Pancreas (tissue), 10 donors: ENCODE measurements around the gene TTLL7. TPM values are rescaled to one million over a fixed set of nuclear protein-coding genes. Genes with fewer than 3 reads are reported as not detected.
A peak's percentile ranks its signal among the peaks of the same experiment; 100 is the strongest.

Experiments used
- ATAC-seq, 4 donors: fragments of 200-7000 bp; cut with Tn5 transposase; one replicate each; pipeline versions ENCODE4 v1.8.0 to v1.9.1; 2020; ENCODE audit warnings: mild to moderate bottlenecking in 4 of 4, moderate library complexity in 4 of 4
- DNase-seq, 6 donors: peaks; one replicate each; pipeline ENCODE4 v3.0.0-alpha.2; 2020
- FAIRE-seq: peaks from 2 replicates; lab custom pipeline; 2012; peaks lifted over from hg19 to GRCh38; lab: Jason Lieb, UNC
- H3K27ac ChIP-seq, 4 donors: fragments of 200-600 bp; sonication (generic); 1 replicate in 3 of 4; 2 replicates in 1 of 4; pipeline versions ENCODE4 v1.5.0 to v1.8.0; 2020
- H3K27me3 ChIP-seq, 4 donors: fragments of 200-600 bp; one replicate each; pipeline ENCODE4 v1.8.0; 2021
- H3K36me3 ChIP-seq, 3 donors: fragments of 200-600 bp; sonication (generic) in 1 of 3; one replicate each; pipeline versions ENCODE4 v1.5.0 to v1.8.0; 2020 to 2021
- H3K4me1 ChIP-seq, 3 donors: fragments of 200-600 bp; one replicate each; pipeline ENCODE4 v1.8.0; 2021
- H3K4me3 ChIP-seq, 4 donors: fragments of 200-600 bp; sonication (generic) in 2 of 4; one replicate each; pipeline versions ENCODE4 v1.5.0 to v1.8.0; 2020 to 2021
- H3K9me3 ChIP-seq, 4 donors: fragments of 200-600 bp; one replicate each; pipeline ENCODE4 v1.8.0; 2021
- WGBS, 2 donors: extraction: QIAGEN DNeasy Blood & Tissue Kit; methylation state at CpG; one replicate each; pipeline ENCODE4 v1.1.7; 2013; 5-methylcytosine and 5-hydroxymethylcytosine counted together
- intact Hi-C, 3 donors: fragments of 100-400 bp; cut with DNase I; formaldehyde crosslinking; loops; one replicate each; pipeline versions ENCODE4 v1.11.1 to v1.14.2; 2022
- polyA plus RNA-seq, 2 donors: library from polyadenylated mRNA; stranded (reverse); fragments of 200-250 nt; gene quantifications; one replicate each; pipeline ENCODE4 v1.2.3, GENCODE V29; 2013
- total RNA-seq, 6 donors: library from RNA; stranded (reverse); fragmentation: NEBNext Ultra II Directional in 4 of 6; extraction: Animal tissue kit (Norgen Biotek cat#: 25700) in 4 of 6; gene quantifications; one replicate each; pipeline versions ENCODE4 v1.2.1 to v1.2.4, GENCODE V29; 2021 to 2023
- TF ChIP-seq, protein P1 (sequence below), 4 donors: fragments of 200-600 bp; sonication (generic) in 3 of 4; IDR thresholded peaks; one replicate each; pipeline versions ENCODE4 v1.5.0 to v1.8.0; 2021; ENCODE audit warnings: antibody characterized with exemption in 4 of 4
- donor health status: healthy with polysubstance abuse.
- donor health status: DM: no; HTN: no; CAD: no; lungs with moderate emphysema.
- donor health status: DM: no; HTN: no; CAD: no.
- donor health status: control.
- donor health status: control.
- donor health status: Bipolar disorder and iron deficiency.
- donor health status: DM: yes; HTN: yes; CAD: no.
- donor health status: DM: no; HTN: no; CAD: no.
- donor health status: DM: no; HTN: no; CAD: no.
- donor health status: DM: yes; HTN: yes; CAD: no.

TTLL7 gene
- total and polyA plus RNA-seq, 8 donors = 10.5 to 22.4 (median 13.0) TPM

DNA sequence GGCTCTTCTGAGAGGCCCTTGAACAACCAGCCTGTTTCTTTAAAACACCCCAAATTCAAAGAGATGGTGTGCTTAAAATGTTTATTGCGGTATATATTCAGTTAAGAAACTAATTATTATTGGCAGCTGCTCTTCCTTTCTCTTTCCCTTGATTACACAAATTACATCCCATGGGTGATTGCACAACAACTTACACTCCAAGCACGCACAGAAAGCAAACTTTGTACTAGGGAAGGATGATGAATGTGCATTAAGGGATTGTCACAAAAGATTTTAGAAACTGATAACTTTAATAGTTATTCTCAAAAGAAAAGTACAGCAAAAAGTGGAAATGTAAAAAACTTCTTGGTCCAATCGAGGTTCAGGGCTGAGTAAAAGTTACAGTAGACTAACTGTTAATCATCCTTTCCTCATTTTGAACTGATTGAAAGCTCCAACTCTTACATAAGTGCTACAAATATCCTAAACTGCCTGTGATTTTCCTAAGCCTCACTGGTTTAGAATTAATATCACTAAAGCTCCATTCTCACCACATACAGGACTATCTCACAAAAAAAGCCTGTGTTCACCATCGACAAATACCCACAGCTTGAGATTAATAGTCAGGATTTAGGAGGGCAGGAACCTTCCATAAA lies 153.4 kb downstream of the TTLL7 start:
- no peaks in the 10 kb centered on the region for H3K27me3 ChIP-seq
- DNase-seq (no peak), FAIRE-seq (no peak), ATAC-seq (peak in 1 of 4 donors; percentile 28)
- TF ChIP-seq, protein P1, sequence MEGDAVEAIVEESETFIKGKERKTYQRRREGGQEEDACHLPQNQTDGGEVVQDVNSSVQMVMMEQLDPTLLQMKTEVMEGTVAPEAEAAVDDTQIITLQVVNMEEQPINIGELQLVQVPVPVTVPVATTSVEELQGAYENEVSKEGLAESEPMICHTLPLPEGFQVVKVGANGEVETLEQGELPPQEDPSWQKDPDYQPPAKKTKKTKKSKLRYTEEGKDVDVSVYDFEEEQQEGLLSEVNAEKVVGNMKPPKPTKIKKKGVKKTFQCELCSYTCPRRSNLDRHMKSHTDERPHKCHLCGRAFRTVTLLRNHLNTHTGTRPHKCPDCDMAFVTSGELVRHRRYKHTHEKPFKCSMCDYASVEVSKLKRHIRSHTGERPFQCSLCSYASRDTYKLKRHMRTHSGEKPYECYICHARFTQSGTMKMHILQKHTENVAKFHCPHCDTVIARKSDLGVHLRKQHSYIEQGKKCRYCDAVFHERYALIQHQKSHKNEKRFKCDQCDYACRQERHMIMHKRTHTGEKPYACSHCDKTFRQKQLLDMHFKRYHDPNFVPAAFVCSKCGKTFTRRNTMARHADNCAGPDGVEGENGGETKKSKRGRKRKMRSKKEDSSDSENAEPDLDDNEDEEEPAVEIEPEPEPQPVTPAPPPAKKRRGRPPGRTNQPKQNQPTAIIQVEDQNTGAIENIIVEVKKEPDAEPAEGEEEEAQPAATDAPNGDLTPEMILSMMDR (IDR thresholded peaks at IDR 0.05) = no peak
- no peaks in the 10 kb centered on the region for H3K36me3 ChIP-seq
- intact Hi-C loops = no loop called here
- H3K4me1 ChIP-seq = no peaks in the 10 kb centered on the region
- no peak overlapping the region for H3K4me3 ChIP-seq
- WGBS, 2 donors = 64 to 65% methylated on average over 4 of the region's 4 CpGs
- H3K27ac ChIP-seq = no peak overlapping the region
- no peaks in the 10 kb centered on the region for H3K9me3 ChIP-seq

DNA sequence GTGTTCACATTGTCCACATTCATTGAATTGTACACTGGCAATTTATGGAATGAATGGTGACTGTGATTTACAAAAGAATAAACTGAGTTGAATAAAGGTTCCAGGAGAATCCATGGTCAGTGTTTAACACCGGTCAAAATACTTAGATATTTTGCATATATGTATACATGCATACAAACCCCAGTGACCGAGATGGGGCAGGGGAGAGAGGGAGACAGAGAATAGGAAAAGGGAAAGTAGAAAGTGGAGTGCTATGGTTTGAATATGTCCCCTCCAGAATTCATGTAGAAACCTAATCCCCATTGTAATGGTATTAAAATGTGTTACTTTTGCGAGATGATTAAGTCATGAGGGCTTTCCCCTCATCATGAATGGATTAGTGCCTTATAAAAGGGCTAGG lies 154.4 kb downstream of the TTLL7 start:
- H3K27me3 ChIP-seq = no peaks in the 10 kb centered on the region
- ATAC-seq (no peak), FAIRE-seq (no peak), DNase-seq (no peak)
- no peak overlapping the region for H3K4me3 ChIP-seq
- no peaks in the 10 kb centered on the region for H3K4me1 ChIP-seq
- H3K27ac ChIP-seq = no peak overlapping the region
- TF ChIP-seq, protein P1 (IDR thresholded peaks at IDR 0.05) = no peak
- no peaks in the 10 kb centered on the region for H3K36me3 ChIP-seq
- no peaks in the 10 kb centered on the region for H3K9me3 ChIP-seq
- 93 to 95% methylated on average over 3 of the region's 3 CpGs for WGBS, 2 donors
- intact Hi-C loops = no loop called here

DNA sequence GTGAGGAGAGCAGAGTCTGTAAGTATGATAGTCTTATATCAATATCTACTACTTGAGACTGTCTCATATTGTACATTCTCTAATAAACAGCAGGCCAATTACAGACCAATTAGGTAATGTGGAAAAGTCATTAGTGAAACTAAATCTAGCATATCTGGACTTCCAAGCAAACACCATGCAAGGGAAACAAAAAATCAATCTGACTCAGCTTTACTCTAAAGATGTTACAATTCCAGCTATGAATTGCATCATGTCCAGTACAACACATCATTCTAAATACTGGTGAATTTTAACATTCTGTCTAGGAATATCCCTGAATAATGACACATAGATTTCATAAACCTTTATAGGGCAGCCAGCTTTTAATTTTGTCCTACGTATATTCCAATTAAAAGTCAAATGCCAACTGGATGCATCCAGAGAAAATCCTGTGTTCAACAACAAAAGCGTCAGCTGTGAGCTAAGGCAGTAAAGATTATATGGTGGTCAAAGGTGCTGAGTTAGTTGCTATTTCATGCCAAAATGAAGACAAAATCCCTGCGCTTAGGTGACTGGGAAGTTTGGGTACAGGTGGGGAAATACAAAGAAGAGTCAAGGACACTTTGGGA lies 159.3 kb downstream of the TTLL7 start:
- Histone ChIP-seq H3K9me3 (no peaks in the 10 kb centered on the region), H3K4me3 (no peak overlapping the region), H3K27ac (no peak overlapping the region), H3K27me3 (no peaks in the 10 kb centered on the region), H3K4me1 (no peaks in the 10 kb centered on the region), H3K36me3 (no peaks in the 10 kb centered on the region)
- ATAC-seq (no peak), DNase-seq (no peak), FAIRE-seq (no peak)
- intact Hi-C loops = no loop called here
- 94 to 97% methylated on average over 3 of the region's 3 CpGs for WGBS, 2 donors
- TF ChIP-seq, protein P1 (IDR thresholded peaks at IDR 0.05) = no peak

DNA sequence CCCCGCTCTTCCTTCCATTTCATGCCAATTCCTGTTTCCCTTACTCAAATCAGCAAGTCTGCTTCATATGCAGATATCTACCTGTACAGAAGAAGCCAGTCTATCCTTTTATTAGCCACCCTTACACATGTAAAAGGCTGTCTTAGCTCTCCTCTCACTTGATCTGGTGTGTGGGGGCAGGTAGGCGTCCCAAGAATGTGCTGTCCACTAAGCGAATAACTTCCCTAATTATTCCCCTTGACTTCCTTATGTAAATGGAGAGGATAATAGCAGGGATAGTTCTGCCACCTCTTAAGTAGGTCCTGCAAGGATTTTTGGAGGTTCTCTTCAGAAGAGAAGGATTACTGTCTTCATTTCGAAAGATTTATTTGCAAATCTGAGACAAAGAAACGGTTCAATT lies 160.4 kb downstream of the TTLL7 start:
- intact Hi-C loops = no loop called here
- no peak for FAIRE-seq
- no peaks in the 10 kb centered on the region for H3K36me3 ChIP-seq

More for the DNA sequence above, 160.4 kb downstream of the TTLL7 start:
- no peak for ATAC-seq
- 88 to 94% methylated on average over 5 of the region's 5 CpGs for WGBS, 2 donors
- Histone ChIP-seq H3K9me3 (no peaks in the 10 kb centered on the region), H3K27me3 (no peaks in the 10 kb centered on the region), H3K27ac (no peak overlapping the region), H3K4me1 (no peaks in the 10 kb centered on the region), H3K4me3 (no peak overlapping the region)
- TF ChIP-seq, protein P1 (IDR thresholded peaks at IDR 0.05) = no peak
- DNase-seq = no peak
